Epithelial cell of proximal tubule (primary cell): ENCODE measurements around the gene MVB12B. TPM values are rescaled to one million over a fixed set of nuclear protein-coding genes. Genes with fewer than 3 reads are reported as not detected.

Source experiments
- DNase-seq: peaks from one replicate; pipeline ENCODE4 v3.0.0-alpha.2; 2011; ENCODE audit warnings: low read depth
- H3K4me3 ChIP-seq: 2 replicates; pipeline ENCODE4 v1.5.1; 2011; ENCODE audit warnings: low read depth, mild to moderate bottlenecking, low read length
- CTCF ChIP-seq: conservative IDR thresholded peaks from 2 replicates; pipeline ENCODE4 v1.5.1; 2012; ENCODE audit warnings: low read depth, mild to moderate bottlenecking, low read length
- total RNA-seq: library from RNA; depleted of rRNA; stranded (reverse); fragments of >200 nt; gene quantifications from 2 replicates; pipeline ENCODE4 v1.2.3, GENCODE V29; 2015

The MVB12B gene
- total RNA-seq, 1 donor from 2014 or later = 6.1 TPM

GRCh38 chr9:126292736-126293521 lies 33.7 kb upstream of the MVB12B start:
- H3K4me3 ChIP-seq = no peak overlapping the region
- no peak for TF ChIP-seq CTCF
- DNase-seq = no peak

GRCh38 chr9:126293522-126293889 lies 33.1 kb upstream of the MVB12B start:
- H3K4me3 ChIP-seq = no peak overlapping the region
- peak; percentile 32 for TF ChIP-seq CTCF
- DNase-seq = no peak

- no peak for TF ChIP-seq CTCF
- no peak overlapping the region for H3K4me3 ChIP-seq
- no peak for DNase-seq
These were observed 32.1 kb upstream of the MVB12B start for GRCh38 chr9:126294331-126295081.

- H3K4me3 ChIP-seq = no peak overlapping the region
- TF ChIP-seq CTCF = no peak
- no peak for DNase-seq
These were observed 31.5 kb upstream of the MVB12B start for GRCh38 chr9:126295082-126295477.

GRCh38 chr9:126295516-126295915 lies 31.1 kb upstream of the MVB12B start:
- H3K4me3 ChIP-seq = no peak overlapping the region
- no peak for TF ChIP-seq CTCF
- no peak for DNase-seq

GRCh38 chr9:126295936-126296600 lies 30.6 kb upstream of the MVB12B start:
- no peak for DNase-seq
- H3K4me3 ChIP-seq = no peak overlapping the region
- no peak for TF ChIP-seq CTCF
